ENCODE data around the gene SLC16A4. TPM values are rescaled to one million over a fixed set of nuclear protein-coding genes. Genes with fewer than 3 reads are reported as not detected.

SLC16A4 gene
- total RNA-seq, 5 donors from 2014 or later (not counting 1 experiment from before 2014, with no cell fraction given), result 0.23 to 0.70 (median 0.35) TPM

DNA sequence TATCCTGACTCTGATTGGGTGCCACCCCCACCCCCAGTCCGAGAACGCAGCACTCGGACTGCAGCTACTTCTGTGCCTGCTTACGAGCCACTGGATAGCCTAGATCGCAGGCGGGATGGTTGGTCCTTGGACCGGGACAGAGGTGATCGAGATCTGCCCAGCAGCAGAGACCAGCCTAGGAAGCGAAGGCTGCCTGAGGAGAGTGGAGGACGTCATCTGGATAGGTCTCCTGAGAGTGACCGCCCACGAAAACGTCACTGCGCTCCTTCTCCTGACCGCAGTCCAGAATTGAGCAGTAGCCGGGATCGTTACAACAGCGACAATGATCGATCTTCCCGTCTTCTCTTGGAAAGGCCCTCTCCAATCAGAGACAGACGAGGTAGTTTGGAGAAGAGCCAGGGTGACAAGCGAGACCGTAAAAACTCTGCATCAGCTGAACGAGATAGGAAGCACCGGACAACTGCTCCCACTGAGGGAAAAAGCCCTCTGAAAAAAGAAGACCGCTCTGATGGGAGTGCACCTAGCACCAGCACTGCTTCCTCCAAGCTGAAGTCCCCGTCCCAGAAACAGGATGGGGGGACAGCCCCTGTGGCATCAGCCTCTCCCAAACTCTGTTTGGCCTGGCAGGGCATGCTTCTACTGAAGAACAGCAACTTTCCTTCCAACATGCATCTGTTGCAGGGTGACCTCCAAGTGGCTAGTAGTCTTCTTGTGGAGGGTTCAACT is 49.5 kb downstream of the SLC16A4 start:
- Histone ChIP-seq H3K27me3 (replicated peaks in 1 of 2; ENCODE audit: control insufficient read depth in 2 of 2, extremely low read depth in 1 of 2, insufficient read depth in 2 of 2, low read length in 1 of 2) (no peaks in the 10 kb centered on the region), H3K4me1 (ENCODE audit: control insufficient read depth in 1 of 2, extremely low read depth in 1 of 2, insufficient read depth in 2 of 2, low read length in 2 of 2) (peaks cover 30 to 53% of the 10 kb centered on the region in 2 experiments), H3K36me3 (ENCODE audit: control insufficient read depth in 2 of 2, extremely low read depth in 1 of 2, insufficient read depth in 1 of 2, low read length in 1 of 2) (peaks cover 0 to 23% of the 10 kb centered on the region in 2 donors), H3K9me3 (no peaks in the 10 kb centered on the region), H3K4me3 (ENCODE audit: control insufficient read depth in 1 of 2, extremely low read depth in 1 of 2, low read length in 1 of 2) (peak overlapping the region in 1 of 2 donors; percentile 64), H3K27ac (ENCODE audit: low read length) (no peak overlapping the region)
- Mint-ChIP-seq H3K36me3 (peaks cover 38% of the 10 kb centered on the region), H3K27me3 (no peaks in the 10 kb centered on the region), H3K4me1 (peaks cover 74 to 80% (median 77%) of the 10 kb centered on the region in 3 donors), H3K27ac (no peak overlapping the region), H3K9me3 (no peaks in the 10 kb centered on the region), H3K4me3 (peak overlapping the region in 1 of 3 donors; percentile 70)
- ChIA-PET POLR2A (interaction anchor here in 1 of 2 donors (1.3 kb wide), 1 partner anchor 10 kb away, joined by 3 read pairs; no protein-coding TSS in a partner anchor), CTCF (interaction anchor here in 1 of 2 donors (1.4 kb wide), 1 partner anchor 134 kb away, joined by 7 read pairs; no protein-coding TSS in a partner anchor)
- WGBS (ENCODE audit: insufficient coverage), result 84% methylated on average over 26 of the region's 27 CpGs
- no peak for DNase-seq
- ATAC-seq (replicated peaks in 1 of 4), result no peak

DNA sequence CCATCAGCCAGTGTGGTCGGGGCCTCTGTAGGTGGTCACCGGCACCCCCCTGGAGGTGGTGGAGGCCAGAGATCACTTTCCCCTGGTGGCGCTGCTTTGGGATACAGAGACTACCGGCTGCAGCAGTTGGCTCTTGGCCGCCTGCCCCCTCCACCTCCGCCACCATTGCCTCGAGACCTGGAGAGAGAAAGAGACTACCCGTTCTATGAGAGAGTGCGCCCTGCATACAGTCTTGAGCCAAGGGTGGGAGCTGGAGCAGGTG is 50.7 kb downstream of the SLC16A4 start:
- ATAC-seq (replicated peaks in 1 of 4) (no peak), DNase-seq (peak in 2 of 35 experiments; percentile 1 to 7)
- POLR2A ChIA-PET, result interaction anchor here (0.7 to 1.5 kb wide), 3 partner anchors 8 to 44 kb away, joined by 3 read pairs; no protein-coding TSS in a partner anchor
- H3K4me1 Mint-ChIP-seq, result peaks cover 65 to 72% (median 68%) of the 10 kb centered on the region in 3 donors
- CTCF ChIA-PET, result interaction anchor here in 1 of 2 donors (0.8 to 1.6 kb wide), 2 partner anchors 9 to 156 kb away, joined by 4 to 7 read pairs; no protein-coding TSS in a partner anchor
- H3K27ac Mint-ChIP-seq, result no peak overlapping the region
- WGBS (ENCODE audit: insufficient coverage), result 8% methylated on average over 5 of the region's 9 CpGs
- Histone ChIP-seq H3K27me3 (replicated peaks in 1 of 2; ENCODE audit: control insufficient read depth in 2 of 2, extremely low read depth in 1 of 2, insufficient read depth in 2 of 2, low read length in 1 of 2) (no peaks in the 10 kb centered on the region), H3K4me1 (ENCODE audit: control insufficient read depth in 1 of 2, extremely low read depth in 1 of 2, insufficient read depth in 2 of 2, low read length in 2 of 2) (peaks cover 30 to 47% of the 10 kb centered on the region in 2 experiments), H3K9me3 (no peaks in the 10 kb centered on the region), H3K27ac (ENCODE audit: low read length) (peak overlapping the region; percentile 98), H3K36me3 (ENCODE audit: control insufficient read depth in 2 of 2, extremely low read depth in 1 of 2, insufficient read depth in 1 of 2, low read length in 1 of 2) (peaks cover 0 to 23% of the 10 kb centered on the region in 2 donors), H3K4me3 (ENCODE audit: control insufficient read depth in 1 of 2, extremely low read depth in 1 of 2, low read length in 1 of 2) (peak overlapping the region; percentile 98)
- no peak overlapping the region for H3K4me3 Mint-ChIP-seq
- H3K36me3 Mint-ChIP-seq, result peaks cover 29% of the 10 kb centered on the region
- no peaks in the 10 kb centered on the region for H3K27me3 Mint-ChIP-seq
- no peaks in the 10 kb centered on the region for H3K9me3 Mint-ChIP-seq

DNA sequence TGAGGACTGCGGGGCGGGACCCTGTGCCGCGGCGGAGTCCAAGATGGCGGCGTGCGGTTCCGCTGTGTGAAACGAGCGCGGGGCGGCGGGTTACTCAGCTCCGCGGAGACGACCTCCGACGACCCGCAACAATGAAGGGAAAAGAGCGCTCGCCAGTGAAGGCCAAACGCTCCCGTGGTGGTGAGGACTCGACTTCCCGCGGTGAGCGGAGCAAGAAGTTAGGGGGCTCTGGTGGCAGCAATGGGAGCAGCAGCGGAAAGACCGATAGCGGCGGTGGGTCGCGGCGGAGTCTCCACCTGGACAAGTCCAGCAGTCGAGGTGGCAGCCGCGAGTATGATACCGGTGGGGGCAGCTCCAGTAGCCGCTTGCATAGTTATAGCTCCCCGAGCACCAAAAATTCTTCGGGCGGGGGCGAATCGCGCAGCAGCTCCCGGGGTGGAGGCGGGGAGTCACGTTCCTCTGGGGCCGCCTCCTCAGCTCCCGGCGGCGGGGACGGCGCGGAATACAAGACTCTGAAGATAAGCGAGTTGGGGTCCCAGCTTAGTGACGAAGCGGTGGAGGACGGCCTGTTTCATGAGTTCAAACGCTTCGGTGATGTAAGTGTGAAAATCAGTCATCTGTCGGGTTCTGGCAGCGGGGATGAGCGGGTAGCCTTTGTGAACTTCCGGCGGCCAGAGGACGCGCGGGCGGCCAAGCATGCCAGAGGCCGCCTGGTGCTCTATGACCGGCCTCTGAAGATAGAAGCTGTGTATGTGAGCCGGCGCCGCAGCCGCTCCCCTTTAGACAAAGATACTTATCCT is 51.2 kb downstream of the SLC16A4 start:
- Histone ChIP-seq H3K4me1 (ENCODE audit: control insufficient read depth in 1 of 2, extremely low read depth in 1 of 2, insufficient read depth in 2 of 2, low read length in 2 of 2) (peaks cover 30 to 43% of the 10 kb centered on the region in 2 experiments), H3K27ac (ENCODE audit: low read length) (peak overlapping the region; percentile 98), H3K4me3 (ENCODE audit: control insufficient read depth in 1 of 2, extremely low read depth in 1 of 2, low read length in 1 of 2) (peak overlapping the region; percentile 98), H3K27me3 (replicated peaks in 1 of 2; ENCODE audit: control insufficient read depth in 2 of 2, extremely low read depth in 1 of 2, insufficient read depth in 2 of 2, low read length in 1 of 2) (no peaks in the 10 kb centered on the region), H3K9me3 (no peaks in the 10 kb centered on the region), H3K36me3 (ENCODE audit: control insufficient read depth in 2 of 2, extremely low read depth in 1 of 2, insufficient read depth in 1 of 2, low read length in 1 of 2) (peaks cover 0 to 20% of the 10 kb centered on the region in 2 donors)
- under 1% methylated on average over 71 of the region's 77 CpGs for WGBS (ENCODE audit: insufficient coverage)
- Mint-ChIP-seq H3K27ac (no peak overlapping the region), H3K4me1 (peaks cover 61 to 69% (median 63%) of the 10 kb centered on the region in 3 donors), H3K4me3 (no peak overlapping the region), H3K27me3 (no peaks in the 10 kb centered on the region), H3K36me3 (peaks cover 29% of the 10 kb centered on the region), H3K9me3 (no peaks in the 10 kb centered on the region)
- ATAC-seq (replicated peaks in 1 of 4) (no peak), DNase-seq (peak in 27 of 35 experiments; percentile 27 to 69 (median 42))
- ChIA-PET POLR2A (interaction anchor here (0.5 to 2.1 kb wide), 9 partner anchors 9 to 779 kb away, joined by 3 to 5 read pairs (median 3); partner anchors contain the start of gene KCNC4 (in 1 of the 2)), CTCF (interaction anchor here (0.5 to 4.6 kb wide), 12 partner anchors 9 to 1226 kb away, joined by 3 to 47 read pairs (median 4); partner anchors contain the start of genes ELAPOR1 (in 1 of the 2), KCNC4 (in 1 of the 2) and LAMTOR5 (in 1 of the 2))

DNA sequence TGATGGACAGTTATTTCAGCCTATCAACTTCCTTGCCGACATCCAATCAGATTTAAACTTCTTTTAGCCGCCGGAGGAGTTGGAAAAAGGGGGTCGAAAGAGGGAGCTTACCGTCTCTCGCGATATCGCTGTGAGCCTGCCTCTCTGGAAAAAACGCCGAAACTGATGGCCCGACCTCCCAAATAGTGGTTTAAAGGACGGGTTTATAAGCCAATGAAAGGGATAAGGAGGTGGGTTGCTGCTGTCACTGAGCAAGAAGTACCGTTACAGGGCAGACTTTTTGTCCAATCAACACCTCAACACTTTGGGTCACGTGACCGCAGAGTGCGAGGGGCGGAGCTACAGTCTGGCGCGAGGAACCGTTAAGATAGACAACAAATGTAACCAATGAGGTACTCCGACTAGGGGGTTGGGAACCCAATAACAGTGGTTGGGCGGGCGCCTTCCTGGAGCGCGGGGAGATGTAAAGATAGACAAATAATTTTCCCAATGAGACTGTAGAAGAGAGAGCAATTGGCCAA is 51.9 kb downstream of the SLC16A4 start, which contains the start of gene RBM15:
Gene RBM15 (plus strand): TSS at position 492 of the 521 bp plus-strand sequence. CDS start 29 bp downstream, at position 521.
- ChIA-PET POLR2A (interaction anchor here (0.5 to 2.1 kb wide), 8 partner anchors 10 to 779 kb away, joined by 3 to 5 read pairs (median 3); partner anchors contain the start of gene KCNC4 (in 1 of the 2)), CTCF (interaction anchor here (0.5 to 4.6 kb wide), 17 partner anchors 9 to 1378 kb away, joined by 3 to 47 read pairs (median 4); partner anchors contain the start of genes ELAPOR1 (in 1 of the 2), KCNC4 (in 1 of the 2) and LAMTOR5 (in 1 of the 2))
- Mint-ChIP-seq H3K36me3 (peaks cover 24% of the 10 kb centered on the region), H3K4me1 (peaks cover 55 to 63% (median 57%) of the 10 kb centered on the region in 3 donors), H3K27me3 (no peaks in the 10 kb centered on the region), H3K9me3 (no peaks in the 10 kb centered on the region), H3K4me3 (no peak within 1 kb of the TSS), H3K27ac (no peak within 1 kb of the TSS)
- 0% methylated on average over 15 of the region's 25 CpGs for WGBS (ENCODE audit: insufficient coverage)
- Histone ChIP-seq H3K27ac (ENCODE audit: low read length) (peak within 1 kb of the TSS; percentile 98), H3K4me3 (ENCODE audit: control insufficient read depth in 1 of 2, extremely low read depth in 1 of 2, low read length in 1 of 2) (peak within 1 kb of the TSS; percentile 98), H3K36me3 (ENCODE audit: control insufficient read depth in 2 of 2, extremely low read depth in 1 of 2, insufficient read depth in 1 of 2, low read length in 1 of 2) (peaks cover 0 to 20% of the 10 kb centered on the region in 2 donors), H3K27me3 (replicated peaks in 1 of 2; ENCODE audit: control insufficient read depth in 2 of 2, extremely low read depth in 1 of 2, insufficient read depth in 2 of 2, low read length in 1 of 2) (no peaks in the 10 kb centered on the region), H3K9me3 (no peaks in the 10 kb centered on the region), H3K4me1 (ENCODE audit: control insufficient read depth in 1 of 2, extremely low read depth in 1 of 2, insufficient read depth in 2 of 2, low read length in 2 of 2) (peaks cover 30 to 37% of the 10 kb centered on the region in 2 experiments)
- peak; percentile 87 to 100 (median 96) for DNase-seq
- ATAC-seq (replicated peaks in 1 of 4), result peak; percentile 72 to 77 (median 74)

DNA sequence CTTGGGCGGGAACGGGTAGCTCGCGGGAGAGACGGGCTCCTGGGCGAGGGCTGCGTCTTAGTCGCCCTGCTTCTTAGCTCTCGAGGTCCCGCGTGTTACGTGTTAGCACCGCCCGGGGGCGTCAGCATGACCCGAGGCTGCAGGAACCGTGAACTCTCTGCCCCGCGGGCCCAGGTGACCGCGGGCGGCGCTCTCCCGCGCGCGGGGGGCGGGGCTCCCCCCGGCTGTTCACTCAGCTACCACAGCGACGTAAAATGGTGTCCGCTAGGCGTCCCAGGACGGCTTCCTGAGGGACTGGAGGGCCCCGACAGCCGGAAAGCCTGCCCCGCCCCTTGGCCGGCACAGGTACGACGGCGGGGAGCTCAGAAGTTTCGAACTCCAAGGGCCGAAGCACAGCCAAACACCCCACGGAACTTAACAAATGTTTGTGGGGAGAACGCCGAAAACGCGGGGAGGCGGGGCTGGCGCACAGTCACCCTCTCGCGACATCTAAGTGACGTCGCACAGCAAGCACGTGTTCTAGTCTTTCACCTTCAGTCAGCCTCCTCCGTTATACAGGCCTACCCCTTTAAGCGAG is 52.4 kb downstream of the SLC16A4 start:
- under 1% methylated on average over 51 of the region's 57 CpGs for WGBS (ENCODE audit: insufficient coverage)
- H3K4me1 ChIP-seq (ENCODE audit: control insufficient read depth in 1 of 2, extremely low read depth in 1 of 2, insufficient read depth in 2 of 2, low read length in 2 of 2), result peaks cover 30 to 32% of the 10 kb centered on the region in 2 experiments
- no peaks in the 10 kb centered on the region for H3K9me3 Mint-ChIP-seq
- peak overlapping the region; percentile 98 for H3K4me3 ChIP-seq (ENCODE audit: control insufficient read depth in 1 of 2, extremely low read depth in 1 of 2, low read length in 1 of 2)
- POLR2A ChIA-PET, result interaction anchor here (0.7 to 2.1 kb wide), 6 partner anchors 10 to 778 kb away, joined by 3 to 5 read pairs (median 3); partner anchors contain the start of gene KCNC4 (in 1 of the 2)
- H3K4me1 Mint-ChIP-seq, result peaks cover 50 to 57% (median 51%) of the 10 kb centered on the region in 3 donors
- no peak overlapping the region for H3K27ac Mint-ChIP-seq
- peaks cover 19% of the 10 kb centered on the region for H3K36me3 Mint-ChIP-seq
- H3K27me3 ChIP-seq (replicated peaks in 1 of 2; ENCODE audit: control insufficient read depth in 2 of 2, extremely low read depth in 1 of 2, insufficient read depth in 2 of 2, low read length in 1 of 2), result no peaks in the 10 kb centered on the region
- DNase-seq (peak; percentile 86 to 99 (median 93)), ATAC-seq (replicated peaks in 1 of 4) (peak; percentile 76 to 80 (median 77))
- CTCF ChIA-PET, result interaction anchor here (0.6 to 4.6 kb wide), 18 partner anchors 9 to 1377 kb away, joined by 3 to 47 read pairs (median 4); partner anchors contain the start of genes ELAPOR1 (in 1 of the 2), KCNC4 (in 1 of the 2) and LAMTOR5 (in 1 of the 2)
- H3K9me3 ChIP-seq, result no peaks in the 10 kb centered on the region
- H3K4me3 Mint-ChIP-seq, result no peak overlapping the region
- H3K27me3 Mint-ChIP-seq, result no peaks in the 10 kb centered on the region
- peaks cover 0 to 20% of the 10 kb centered on the region in 2 donors for H3K36me3 ChIP-seq (ENCODE audit: control insufficient read depth in 2 of 2, extremely low read depth in 1 of 2, insufficient read depth in 1 of 2, low read length in 1 of 2)
- H3K27ac ChIP-seq (ENCODE audit: low read length), result peak overlapping the region; percentile 98
